Bronchial epithelial cell (primary cell): ENCODE results near the gene SIRPB2. TPM values are rescaled to one million over a fixed set of nuclear protein-coding genes. Genes with fewer than 3 reads are reported as not detected.

ENCODE experiments used
- DNase-seq: peaks from one replicate; pipeline ENCODE4 v3.0.0-alpha.2; 2010; ENCODE audit warnings: low read depth
- FAIRE-seq: peaks from 2 replicates; lab custom pipeline; 2011; peaks lifted over from hg19 to GRCh38; lab: Jason Lieb, UNC
- H3K27me3 ChIP-seq: 2 replicates; pipeline ENCODE4 v1.5.1; 2011; ENCODE audit warnings: low read length; ENCODE audit not compliant: control insufficient read depth, insufficient read depth
- H3K36me3 ChIP-seq: 2 replicates; pipeline ENCODE4 v1.5.1; 2011; ENCODE audit warnings: low read length; ENCODE audit not compliant: control insufficient read depth, insufficient read depth
- H3K4me3 ChIP-seq: 2 replicates; pipeline ENCODE4 v1.5.1; 2011; ENCODE audit warnings: mild to moderate bottlenecking, low read depth, low read length, control low read depth
- CTCF ChIP-seq: IDR thresholded peaks from 2 replicates; pipeline ENCODE4 v1.5.1; 2011; ENCODE audit warnings: mild to moderate bottlenecking, moderate library complexity, low read length, control low read depth, inconsistent platforms; ENCODE audit not compliant: insufficient read depth, severe bottlenecking
- total RNA-seq: library from RNA; depleted of rRNA; stranded (reverse); fragments of >200 nt; gene quantifications from 2 replicates; pipeline ENCODE4 v1.2.1, GENCODE V29; 2014

Gene SIRPB2
- total RNA-seq, 1 donor from 2014 or later = under 0.01 TPM

GRCh38 chr20:1507276-1507675 lies 16.1 kb upstream of the SIRPB2 start:
- Histone ChIP-seq H3K27me3 (no peaks in the 10 kb centered on the region), H3K4me3 (no peak overlapping the region), H3K36me3 (no peaks in the 10 kb centered on the region)
- no peak for DNase-seq
- FAIRE-seq = no peak
- no peak for TF ChIP-seq CTCF

GRCh38 chr20:1505871-1506270 lies 14.7 kb upstream of the SIRPB2 start:
- Histone ChIP-seq H3K27me3 (no peaks in the 10 kb centered on the region), H3K36me3 (no peaks in the 10 kb centered on the region), H3K4me3 (no peak overlapping the region)
- no peak for TF ChIP-seq CTCF
- FAIRE-seq (no peak), DNase-seq (peak; percentile 77)

- DNase-seq (peak; percentile 95), FAIRE-seq (peak; percentile 58)
- no peak for TF ChIP-seq CTCF
- no peak overlapping the region for H3K4me3 ChIP-seq
- H3K36me3 ChIP-seq = no peaks in the 10 kb centered on the region
- H3K27me3 ChIP-seq = no peaks in the 10 kb centered on the region
Measured at GRCh38 chr20:1505361-1505760, 14.1 kb upstream of the SIRPB2 start.

GRCh38 chr20:1503564-1504227 lies 12.5 kb upstream of the SIRPB2 start:
- Histone ChIP-seq H3K27me3 (no peaks in the 10 kb centered on the region), H3K36me3 (no peaks in the 10 kb centered on the region), H3K4me3 (no peak overlapping the region)
- TF ChIP-seq CTCF = peak; percentile 99
- peak; percentile 95 for FAIRE-seq
- peak; percentile 94 for DNase-seq

- TF ChIP-seq CTCF = no peak
Measured at GRCh38 chr20:1500496-1500895, 9.3 kb upstream of the SIRPB2 start.

More at GRCh38 chr20:1500496-1500895, 9.3 kb upstream of the SIRPB2 start:
- no peaks in the 10 kb centered on the region for H3K27me3 ChIP-seq
- DNase-seq (peak; percentile 76), FAIRE-seq (no peak)
- H3K4me3 ChIP-seq = no peak overlapping the region
- no peaks in the 10 kb centered on the region for H3K36me3 ChIP-seq
